ENCODE measurements around the gene UMOD.

DNA sequence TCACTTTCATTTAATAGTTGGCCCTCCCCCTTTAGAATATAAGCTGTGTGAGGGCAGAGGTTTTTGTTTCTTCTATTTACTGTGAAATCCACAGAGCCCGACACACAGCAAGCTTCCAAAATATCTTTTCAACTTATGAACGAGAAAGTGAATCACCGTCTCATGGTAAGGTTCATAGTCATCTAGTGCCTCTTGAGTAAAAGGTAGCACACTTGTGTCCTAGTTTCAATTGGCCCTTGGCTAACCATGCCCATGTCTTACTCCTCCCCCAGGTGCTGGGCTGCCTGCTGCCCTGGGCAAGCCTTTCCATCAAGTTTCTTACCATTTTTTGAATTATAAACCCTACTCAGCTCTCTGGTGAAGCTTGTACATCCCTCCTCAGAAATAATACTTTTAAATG, 12.8 kb downstream of the UMOD start:
- TF ChIP-seq POLR2A (IDR thresholded peaks at IDR 0.05; ENCODE audit: low read length) (no peak), GATA1 (IDR thresholded peaks at IDR 0.05; ENCODE audit: low read depth, low read length) (no peak)

Measured in erythroblast (primary cell).